K562 (cell line): ENCODE data around the gene OR9A2. TPM values are rescaled to one million over a fixed set of nuclear protein-coding genes. Genes with fewer than 3 reads are reported as not detected.

Experiments used
- ATAC-seq: fragments of 200-7000 bp; cut with Tn5 transposase; 3 replicates; pipeline ENCODE4 v1.9.1; 2020; ENCODE audit warnings: moderate library complexity
- BruUV-seq: library from RNA; stranded (reverse); fragments of 400-500 nt; replicated peaks from 2 replicates; lab custom pipeline; 2021; lab: Mats Ljungman, UMichigan
- CTCF ChIA-PET: fragments of 300-600 bp; formaldehyde crosslinking; extraction: SDS; loops from one replicate; lab custom pipeline; 2021; ENCODE audit warnings: low intra/inter-chr PET ratio; lab: Yijun Ruan, JAX
- POLR2A ChIA-PET: fragments of 300-600, 350-650 bp; sonication (Branson Sonifier 250); formaldehyde crosslinking; extraction: SDS; loops from one replicate; lab custom pipeline; 2021; ENCODE audit warnings: antibody characterized with exemption, inconsistent platforms; lab: Yijun Ruan, JAX
- DNase-seq, 4 experiments: peaks; one replicate each; pipeline versions ENCODE4 v3.0.0 to v3.0.0-alpha.2; 2011 to 2018; ENCODE audit warnings: low spot score in 3 of 4, mixed read lengths in 3 of 4; ENCODE audit errors: extremely low read depth in 1 of 4
- FAIRE-seq: peaks from 2 replicates; lab custom pipeline; 2011; peaks lifted over from hg19 to GRCh38; lab: Jason Lieb, UNC
- H2AFZ ChIP-seq: 2 replicates; pipeline ENCODE4 v1.6.0; 2011; ENCODE audit warnings: low read depth, low read length, control low read depth, inconsistent platforms
- H3K27ac ChIP-seq: fragments of 200-600 bp; 3 replicates; pipeline ENCODE4 v1.8.0; 2011; ENCODE audit warnings: low read depth, mild to moderate bottlenecking, control low read depth, inconsistent platforms, low read length, moderate library complexity, mixed read lengths; ENCODE audit errors: extremely low read depth
- H3K27me3 ChIP-seq, 2 experiments: fragments of 300-600 bp in 1 of 2; 2 replicates in 1 of 2; 3 replicates in 1 of 2; pipeline versions ENCODE4 v1.6.0 to v1.8.0; 2011; ENCODE audit warnings: inconsistent platforms in 2 of 2, low read length in 2 of 2, mild to moderate bottlenecking in 1 of 2, mixed read lengths in 1 of 2, moderate library complexity in 1 of 2; ENCODE audit not compliant: control insufficient read depth in 2 of 2, insufficient read depth in 2 of 2
- H3K36me3 ChIP-seq: fragments of 300-600 bp; 3 replicates; pipeline ENCODE4 v1.8.0; 2011; ENCODE audit warnings: mild to moderate bottlenecking, low read length, inconsistent platforms; ENCODE audit not compliant: control insufficient read depth, insufficient read depth
- H3K4me1 ChIP-seq, 2 experiments: fragments of 200-600 bp in 1 of 2; replicated peaks in 1 of 2; 2 replicates in 1 of 2; 3 replicates in 1 of 2; pipeline versions ENCODE4 v1.5.1 to v1.8.0; 2011; ENCODE audit warnings: inconsistent platforms in 2 of 2, low read length in 2 of 2, mild to moderate bottlenecking in 1 of 2, mixed read lengths in 1 of 2, moderate library complexity in 1 of 2; ENCODE audit not compliant: control insufficient read depth in 2 of 2, insufficient read depth in 2 of 2
- H3K4me2 ChIP-seq: 2 replicates; pipeline ENCODE4 v1.6.1; 2011; ENCODE audit warnings: low read length, control low read depth, inconsistent platforms, mixed read lengths; ENCODE audit not compliant: insufficient read depth
- H3K4me3 ChIP-seq: fragments of 200-600 bp; sonication (generic), shearing (Covaris generic); 2 replicates; pipeline ENCODE4 v1.5.1; 2016; ENCODE audit warnings: control low read depth, inconsistent platforms
- H3K79me2 ChIP-seq: fragments of 200-600 bp; 3 replicates; pipeline ENCODE4 v1.8.0; 2011; ENCODE audit warnings: low read length, inconsistent platforms; ENCODE audit not compliant: control insufficient read depth, insufficient read depth
- H3K9ac ChIP-seq, 2 experiments: 2 replicates each; pipeline versions ENCODE4 v1.6.0 to v1.6.1; 2011; ENCODE audit warnings: low read depth in 2 of 2, low read length in 2 of 2, control low read depth in 1 of 2, inconsistent platforms in 1 of 2, mild to moderate bottlenecking in 1 of 2, mixed read lengths in 1 of 2; ENCODE audit not compliant: insufficient read depth in 1 of 2
- H3K9me1 ChIP-seq: one replicate; pipeline ENCODE4 v1.6.0; 2011; ENCODE audit warnings: inconsistent platforms, mild to moderate bottlenecking, low read length, moderate library complexity; ENCODE audit not compliant: control insufficient read depth, insufficient read depth
- H3K9me3 ChIP-seq: replicated peaks from 2 replicates; pipeline ENCODE4 v1.5.1; 2011; ENCODE audit warnings: low read depth, low read length, inconsistent platforms; ENCODE audit not compliant: control insufficient read depth, insufficient read depth
- H4K20me1 ChIP-seq: replicated peaks from 2 replicates; pipeline ENCODE4 v1.6.1; 2011; ENCODE audit warnings: low read length, inconsistent platforms, mixed read lengths; ENCODE audit not compliant: control insufficient read depth, insufficient read depth
- ADNP ChIP-seq: fragments of 200-800 bp; sonication (Bioruptor generic); IDR thresholded peaks from 2 replicates; pipeline ENCODE4 v1.6.1; 2016; ENCODE audit warnings: missing genetic modification characterization, missing compliant biosample characterization
- CBX8 ChIP-seq: fragments of 200-600 bp; sonication (generic); IDR thresholded peaks from 2 replicates; pipeline ENCODE4 v1.6.1; 2012; ENCODE audit warnings: borderline replicate concordance, mixed run types, low read depth, mild to moderate bottlenecking, moderate library complexity, mixed read lengths, low read length, control low read depth, inconsistent platforms; ENCODE audit not compliant: poor library complexity, severe bottlenecking; ENCODE audit errors: extremely low read depth
- FIP1L1 ChIP-seq: fragments of 200-400 bp; formaldehyde crosslinking; IDR thresholded peaks from 2 replicates; pipeline ENCODE4 v1.6.1; 2018; ENCODE audit warnings: mild to moderate bottlenecking, low read depth, low read length; ENCODE audit not compliant: poor library complexity, severe bottlenecking
- MTA3 ChIP-seq: fragments of 450-650 bp; formaldehyde crosslinking; IDR thresholded peaks from 2 replicates; pipeline ENCODE4 v1.6.1; 2017; ENCODE audit warnings: mild to moderate bottlenecking, borderline replicate concordance
- NFYB ChIP-seq: IDR thresholded peaks from 2 replicates; pipeline ENCODE4 v1.6.1; 2011; ENCODE audit warnings: mild to moderate bottlenecking, moderate library complexity; ENCODE audit not compliant: insufficient read length; ENCODE audit errors: extremely low read depth
- SP1 ChIP-seq: sonication (generic); formaldehyde crosslinking; IDR thresholded peaks from 2 replicates; pipeline ENCODE4 v1.8.1; 2022; ENCODE audit warnings: mild to moderate bottlenecking, missing genetic modification reagents
- ZNF239 ChIP-seq: fragments of 250-450 bp; sonication (Bioruptor Pico); IDR thresholded peaks from 2 replicates; pipeline ENCODE4 v1.4.0; 2020; ENCODE audit warnings: mild to moderate bottlenecking
- ZNF316 ChIP-seq: fragments of 450-650 bp; IDR thresholded peaks from 2 replicates; pipeline ENCODE4 v1.6.1; 2016
- ZNF354B ChIP-seq: fragments of 250-450 bp; sonication (Bioruptor Pico); IDR thresholded peaks from 2 replicates; pipeline ENCODE4 v1.4.0; 2020
- WGBS: fragments of 100-300 bp; shearing (Covaris generic); methylation state at CpG from one replicate; pipeline ENCODE4 v1.1.6; 2016; ENCODE audit warnings: low coverage, mixed read lengths; ENCODE audit not compliant: insufficient coverage; ENCODE audit errors: missing lambda C conversion rate; 5-methylcytosine and 5-hydroxymethylcytosine counted together
- in situ Hi-C: fragments of 300-500 bp; cut with MboI; formaldehyde crosslinking; loops from 4 replicates; pipeline ENCODE4 v1.15.0; 2018; ENCODE audit warnings: inconsistent platforms, mixed read lengths
- intact Hi-C: fragments of 100-400 bp; cut with micrococcal nuclease; formaldehyde crosslinking; loops from 2 replicates; pipeline ENCODE4 v1.14.2; 2022
- polyA plus RNA-seq, 8 experiments: library from polyadenylated mRNA; depleted of rRNA in 4 of 8; stranded (reverse) in 5 of 8; unstranded in 3 of 8; fragments of >200 nt; fragmentation: Nextera tagmentation in 2 of 8; fragmentation: Illumina TruSeq in 1 of 8; extraction: Ambion mirVana in 2 of 8; extraction: Trizol in 1 of 8; gene quantifications; 2 replicates each; pipeline versions ENCODE4 v1.2.1 to v1.2.3, GENCODE V29; 2011 to 2014; ENCODE audit warnings: inconsistent platforms in 1 of 8, missing spikeins in 1 of 8
- total RNA-seq, 7 experiments: library from RNA; depleted of rRNA in 6 of 7; stranded (reverse); fragments of >200 nt in 6 of 7; fragmentation: Illumina TruSeq in 2 of 7; extraction: Trizol in 2 of 7; gene quantifications; 2 replicates each; pipeline versions ENCODE4 v1.2.1 to v1.2.3, GENCODE V29; 2011 to 2021; ENCODE audit warnings: low replicate concordance in 1 of 7
- TF ChIP-seq, protein P1 (sequence below): fragments of 450-650 bp; formaldehyde crosslinking; IDR thresholded peaks from 2 replicates; pipeline ENCODE4 v1.4.0; 2022; ENCODE audit warnings: mild to moderate bottlenecking, moderate library complexity
- TF ChIP-seq, protein P2 (sequence below): fragments of 250-450 bp; sonication (Bioruptor Pico); IDR thresholded peaks from 2 replicates; pipeline ENCODE4 v1.4.0; 2020; ENCODE audit warnings: mild to moderate bottlenecking, moderate library complexity, borderline replicate concordance

The OR9A2 gene
- total and polyA plus RNA-seq, 9 of the 15 experiments (the other 6 are each of a cell fraction or from before 2014, with no cell fraction given), result not detected

DNA sequence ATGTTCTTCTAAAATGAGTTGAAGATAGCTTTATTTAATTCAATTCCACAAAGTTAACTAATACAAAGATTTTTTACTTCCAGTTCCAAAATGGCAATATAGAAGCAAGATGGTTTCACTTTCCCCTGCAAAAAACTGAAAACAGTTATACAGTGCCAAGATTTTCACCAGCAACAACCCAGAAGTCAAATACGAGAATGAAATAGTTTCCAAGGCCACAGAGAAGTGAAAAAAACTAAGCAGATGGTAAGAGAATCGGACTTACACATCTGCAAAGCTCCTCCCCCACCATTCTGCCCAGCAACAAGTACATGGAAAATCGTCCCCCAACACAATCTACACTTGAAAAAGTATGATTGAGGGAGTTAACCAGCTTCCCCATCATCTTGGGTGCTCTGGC is 34.5 kb downstream of the OR9A2 start:
- H3K9me3 ChIP-seq, result no peaks in the 10 kb centered on the region
- ATAC-seq, result no peak
- H3K9me1 ChIP-seq, result no peaks in the 10 kb centered on the region
- H3K27me3 ChIP-seq, result peaks cover 0 to 4% of the 10 kb centered on the region in 2 experiments; a peak in 1 of 5 replicates
- TF ChIP-seq FIP1L1 (no peak), ADNP (tag) (no peak), NFYB (no peak), ZNF239 (CRISPR knock-in tag) (no peak), ZNF316 (no peak), MTA3 (no peak), ZNF354B (CRISPR knock-in tag) (no peak), SP1 (CRISPR knock-in tag) (no peak), CBX8 (no peak)
- TF ChIP-seq, protein P1, sequence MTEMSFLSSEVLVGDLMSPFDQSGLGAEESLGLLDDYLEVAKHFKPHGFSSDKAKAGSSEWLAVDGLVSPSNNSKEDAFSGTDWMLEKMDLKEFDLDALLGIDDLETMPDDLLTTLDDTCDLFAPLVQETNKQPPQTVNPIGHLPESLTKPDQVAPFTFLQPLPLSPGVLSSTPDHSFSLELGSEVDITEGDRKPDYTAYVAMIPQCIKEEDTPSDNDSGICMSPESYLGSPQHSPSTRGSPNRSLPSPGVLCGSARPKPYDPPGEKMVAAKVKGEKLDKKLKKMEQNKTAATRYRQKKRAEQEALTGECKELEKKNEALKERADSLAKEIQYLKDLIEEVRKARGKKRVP (CRISPR knock-in tag), result no peak
- TF ChIP-seq, protein P2, sequence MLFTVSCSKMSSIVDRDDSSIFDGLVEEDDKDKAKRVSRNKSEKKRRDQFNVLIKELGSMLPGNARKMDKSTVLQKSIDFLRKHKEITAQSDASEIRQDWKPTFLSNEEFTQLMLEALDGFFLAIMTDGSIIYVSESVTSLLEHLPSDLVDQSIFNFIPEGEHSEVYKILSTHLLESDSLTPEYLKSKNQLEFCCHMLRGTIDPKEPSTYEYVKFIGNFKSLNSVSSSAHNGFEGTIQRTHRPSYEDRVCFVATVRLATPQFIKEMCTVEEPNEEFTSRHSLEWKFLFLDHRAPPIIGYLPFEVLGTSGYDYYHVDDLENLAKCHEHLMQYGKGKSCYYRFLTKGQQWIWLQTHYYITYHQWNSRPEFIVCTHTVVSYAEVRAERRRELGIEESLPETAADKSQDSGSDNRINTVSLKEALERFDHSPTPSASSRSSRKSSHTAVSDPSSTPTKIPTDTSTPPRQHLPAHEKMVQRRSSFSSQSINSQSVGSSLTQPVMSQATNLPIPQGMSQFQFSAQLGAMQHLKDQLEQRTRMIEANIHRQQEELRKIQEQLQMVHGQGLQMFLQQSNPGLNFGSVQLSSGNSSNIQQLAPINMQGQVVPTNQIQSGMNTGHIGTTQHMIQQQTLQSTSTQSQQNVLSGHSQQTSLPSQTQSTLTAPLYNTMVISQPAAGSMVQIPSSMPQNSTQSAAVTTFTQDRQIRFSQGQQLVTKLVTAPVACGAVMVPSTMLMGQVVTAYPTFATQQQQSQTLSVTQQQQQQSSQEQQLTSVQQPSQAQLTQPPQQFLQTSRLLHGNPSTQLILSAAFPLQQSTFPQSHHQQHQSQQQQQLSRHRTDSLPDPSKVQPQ (CRISPR knock-in tag), result no peak
- TF ChIP-seq, all 486 proteins: peak for 0
- H3K79me2 ChIP-seq, result no peaks in the 10 kb centered on the region
- CTCF ChIA-PET, result no interaction called here
- no peaks in the 10 kb centered on the region for H3K36me3 ChIP-seq
- BruUV-seq, result no TSS peak
- WGBS, result 6% methylated on average over 3 of the region's 3 CpGs
- DNase-seq (no peak), FAIRE-seq (no peak)
- intact Hi-C loops, result no loop called here
- no peaks in the 10 kb centered on the region; a peak in 1 of 5 replicates for H3K4me1 ChIP-seq
- H3K4me3 ChIP-seq, result no peak overlapping the region
- no peak overlapping the region for H3K27ac ChIP-seq
- H3K4me2 ChIP-seq, result no peak overlapping the region
- in situ Hi-C loops, result no loop called here
- no peak overlapping the region for H3K9ac ChIP-seq
- no peak overlapping the region for H2AFZ ChIP-seq
- POLR2A ChIA-PET, result interaction anchor here (1.4 to 1.6 kb wide), 3 partner anchors 9 to 151 kb away, joined by 3 to 4 read pairs (median 3); no protein-coding TSS in a partner anchor
- no peaks in the 10 kb centered on the region for H4K20me1 ChIP-seq
